HG03460 (cell line): ENCODE results near the gene SLC12A4.
"Not testable (repeated sequence)": the region's sequence is repeated elsewhere in the genome, so short reads cannot be mapped to it uniquely, and the experiment has no call there.

ENCODE experiments used
- ATAC-seq: cut with Tn5 transposase; IDR thresholded peaks from one replicate; pipeline ENCODE4 v1.9.1; 2021; ENCODE audit not compliant: unreplicated experiment

Gene SLC12A4

GRCh38 chr16:67942510-67943255, 25.8 kb downstream of the SLC12A4 start:
- no peak for ATAC-seq

GRCh38 chr16:67942200-67942509, 26.3 kb downstream of the SLC12A4 start:
- no peak for ATAC-seq

- no peak for ATAC-seq
Observed at GRCh38 chr16:67941469-67942199, 26.8 kb downstream of the SLC12A4 start.

GRCh38 chr16:67940446-67941089, 27.9 kb downstream of the SLC12A4 start:
- ATAC-seq, result no peak

GRCh38 chr16:67939507-67940445, 28.7 kb downstream of the SLC12A4 start:
- ATAC-seq, result no peak

GRCh38 chr16:67937713-67938112, 30.7 kb downstream of the SLC12A4 start:
- ATAC-seq, result not testable (repeated sequence)

GRCh38 chr16:67936880-67937605, 31.4 kb downstream of the SLC12A4 start:
- ATAC-seq, result peak; percentile 52

- ATAC-seq, result peak; percentile 2
Observed at GRCh38 chr16:67936124-67936879, 32.1 kb downstream of the SLC12A4 start, which contains the start of gene PSMB10. TSS of gene PSMB10 (minus strand) at chr16:67936850. CDS start at chr16:67936749, 101 bp downstream.

GRCh38 chr16:67935402-67936123, 32.9 kb downstream of the SLC12A4 start:
- ATAC-seq, result peak; percentile 86

GRCh38 chr16:67935101-67935401, 33.4 kb downstream of the SLC12A4 start:
- ATAC-seq, result no peak

- no peak for ATAC-seq
Observed at GRCh38 chr16:67934306-67935100, 33.9 kb downstream of the SLC12A4 start.

GRCh38 chr16:67933805-67934204, 34.6 kb downstream of the SLC12A4 start:
- ATAC-seq, result no peak

GRCh38 chr16:67932462-67932840, 36.0 kb downstream of the SLC12A4 start:
- no peak for ATAC-seq

GRCh38 chr16:67931712-67932461, 36.5 kb downstream of the SLC12A4 start, which contains the start of gene CTRL:
TSS of gene CTRL (minus strand) at chr16:67931862. CDS start at chr16:67931852, 10 bp downstream.
- no peak for ATAC-seq

- ATAC-seq, result no peak
Observed at GRCh38 chr16:67930678-67931211, 37.7 kb downstream of the SLC12A4 start.

GRCh38 chr16:67930191-67930590, 38.2 kb downstream of the SLC12A4 start:
- ATAC-seq, result no peak
